ENCODE results near the gene DGAT2. TPM values are rescaled to one million over a fixed set of nuclear protein-coding genes. Genes with fewer than 3 reads are reported as not detected.

Gene DGAT2
- total and polyA plus RNA-seq, 2 experiments from 2014 or later, result 23.7 to 44.9 TPM

DNA sequence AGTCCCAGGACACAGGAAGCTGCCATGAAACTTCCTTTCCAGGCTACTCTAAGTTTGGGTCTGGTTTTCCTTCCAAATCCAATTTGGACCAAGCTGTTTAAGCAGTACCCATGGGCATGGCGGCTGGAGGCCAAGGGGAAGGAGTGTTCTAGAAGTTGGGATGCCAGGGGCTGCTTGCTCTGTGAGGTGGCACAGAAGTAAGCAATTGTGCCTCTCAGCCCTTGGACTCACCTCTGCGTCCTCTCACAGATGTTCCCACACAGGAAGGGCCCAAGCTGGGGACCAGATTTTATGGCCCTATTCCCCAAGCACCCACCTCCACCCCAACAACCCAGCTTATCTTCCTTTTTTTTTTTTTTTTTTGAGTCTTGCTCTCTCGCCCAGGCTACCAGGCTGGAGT is 3.5 kb upstream of the DGAT2 start:
- H3K4me1 ChIP-seq (ENCODE audit: low read depth), result peaks cover 17% of the 10 kb centered on the region
- H3K9me3 ChIP-seq (ENCODE audit: low read depth), result no peaks in the 10 kb centered on the region
- TF ChIP-seq, protein P1, sequence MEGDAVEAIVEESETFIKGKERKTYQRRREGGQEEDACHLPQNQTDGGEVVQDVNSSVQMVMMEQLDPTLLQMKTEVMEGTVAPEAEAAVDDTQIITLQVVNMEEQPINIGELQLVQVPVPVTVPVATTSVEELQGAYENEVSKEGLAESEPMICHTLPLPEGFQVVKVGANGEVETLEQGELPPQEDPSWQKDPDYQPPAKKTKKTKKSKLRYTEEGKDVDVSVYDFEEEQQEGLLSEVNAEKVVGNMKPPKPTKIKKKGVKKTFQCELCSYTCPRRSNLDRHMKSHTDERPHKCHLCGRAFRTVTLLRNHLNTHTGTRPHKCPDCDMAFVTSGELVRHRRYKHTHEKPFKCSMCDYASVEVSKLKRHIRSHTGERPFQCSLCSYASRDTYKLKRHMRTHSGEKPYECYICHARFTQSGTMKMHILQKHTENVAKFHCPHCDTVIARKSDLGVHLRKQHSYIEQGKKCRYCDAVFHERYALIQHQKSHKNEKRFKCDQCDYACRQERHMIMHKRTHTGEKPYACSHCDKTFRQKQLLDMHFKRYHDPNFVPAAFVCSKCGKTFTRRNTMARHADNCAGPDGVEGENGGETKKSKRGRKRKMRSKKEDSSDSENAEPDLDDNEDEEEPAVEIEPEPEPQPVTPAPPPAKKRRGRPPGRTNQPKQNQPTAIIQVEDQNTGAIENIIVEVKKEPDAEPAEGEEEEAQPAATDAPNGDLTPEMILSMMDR (IDR thresholded peaks at IDR 0.05; ENCODE audit: low read depth, low read length), result no peak

DNA sequence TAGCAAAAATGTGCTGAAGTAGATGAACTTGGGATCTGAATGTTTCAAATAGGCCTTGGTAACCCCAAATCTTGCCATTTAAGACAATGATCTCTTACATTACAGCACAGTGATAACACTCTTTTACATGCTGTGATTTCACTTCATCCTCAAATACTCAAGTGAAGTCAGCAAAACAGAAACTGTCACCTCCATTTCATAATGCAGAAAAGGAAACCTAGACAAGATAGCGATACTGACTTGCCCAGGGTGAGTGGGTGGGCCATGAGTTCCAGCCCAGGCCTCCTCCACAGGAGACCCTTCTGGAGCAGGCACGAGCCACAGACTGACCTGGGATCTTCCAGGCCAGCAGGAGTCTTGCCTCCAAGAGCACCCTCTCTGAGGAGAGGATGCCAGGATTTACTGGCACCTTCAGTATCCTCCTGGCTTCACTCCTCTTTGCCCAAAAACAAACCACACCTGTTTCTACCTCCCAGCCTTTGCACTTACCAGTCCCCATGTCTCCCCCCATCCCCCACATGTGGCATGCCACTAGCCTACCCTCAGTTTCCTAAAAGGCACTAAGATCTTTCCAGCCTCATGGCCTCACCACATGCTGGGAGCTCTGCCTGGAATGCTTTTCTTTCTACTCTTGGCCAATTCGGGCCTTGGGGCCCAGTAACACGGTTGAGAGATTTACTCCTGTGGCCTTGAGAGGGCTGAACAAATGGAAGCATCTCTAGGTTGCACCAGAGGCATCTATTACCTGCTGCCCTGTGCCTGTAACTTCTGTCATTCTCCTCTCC is 1.9 kb upstream of the DGAT2 start:
- no peaks in the 10 kb centered on the region for H3K27me3 ChIP-seq
- DNase-seq (ENCODE audit: low read depth in 1 of 2, low spot score in 1 of 2), result no peak
- TF ChIP-seq, protein P1 (IDR thresholded peaks at IDR 0.05; ENCODE audit: low read depth, low read length), result no peak
- H3K27ac ChIP-seq, result no peak overlapping the region
- no peak overlapping the region for H3K4me3 ChIP-seq
- peaks cover 21% of the 10 kb centered on the region for H3K4me1 ChIP-seq (ENCODE audit: low read depth)
- H3K9me3 ChIP-seq (ENCODE audit: low read depth), result no peaks in the 10 kb centered on the region
- no peaks in the 10 kb centered on the region for H3K36me3 ChIP-seq

More for the DNA sequence above, 3.5 kb upstream of the DGAT2 start:
- DNase-seq (ENCODE audit: low read depth in 1 of 2, low spot score in 1 of 2), result no peak
- no peaks in the 10 kb centered on the region for H3K36me3 ChIP-seq
- H3K4me3 ChIP-seq, result no peak overlapping the region
- no peaks in the 10 kb centered on the region for H3K27me3 ChIP-seq
- H3K27ac ChIP-seq, result no peak overlapping the region

DNA sequence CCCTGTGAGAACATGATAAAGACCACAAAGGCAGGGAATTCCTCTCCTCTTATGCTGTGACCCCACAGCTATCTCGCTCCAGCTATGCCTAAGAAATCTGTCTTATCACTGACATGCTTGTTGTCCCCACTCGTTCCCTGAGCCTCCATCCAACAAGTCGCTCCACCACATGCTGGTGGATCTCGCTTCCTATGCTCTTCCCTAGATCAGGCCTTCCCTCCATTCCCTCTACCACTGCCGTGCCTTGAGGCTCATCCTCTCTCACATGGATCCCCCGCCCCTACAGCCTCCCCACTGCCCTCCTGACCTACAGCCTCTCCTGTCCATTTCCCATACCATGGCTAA is 1.4 kb upstream of the DGAT2 start:
- Histone ChIP-seq H3K27ac (no peak overlapping the region), H3K4me1 (ENCODE audit: low read depth) (peaks cover 21% of the 10 kb centered on the region), H3K4me3 (no peak overlapping the region), H3K27me3 (no peaks in the 10 kb centered on the region), H3K36me3 (no peaks in the 10 kb centered on the region), H3K9me3 (ENCODE audit: low read depth) (no peaks in the 10 kb centered on the region)
- DNase-seq (ENCODE audit: low read depth in 1 of 2, low spot score in 1 of 2), result no peak
- TF ChIP-seq, protein P1 (IDR thresholded peaks at IDR 0.05; ENCODE audit: low read depth, low read length), result no peak

DNA sequence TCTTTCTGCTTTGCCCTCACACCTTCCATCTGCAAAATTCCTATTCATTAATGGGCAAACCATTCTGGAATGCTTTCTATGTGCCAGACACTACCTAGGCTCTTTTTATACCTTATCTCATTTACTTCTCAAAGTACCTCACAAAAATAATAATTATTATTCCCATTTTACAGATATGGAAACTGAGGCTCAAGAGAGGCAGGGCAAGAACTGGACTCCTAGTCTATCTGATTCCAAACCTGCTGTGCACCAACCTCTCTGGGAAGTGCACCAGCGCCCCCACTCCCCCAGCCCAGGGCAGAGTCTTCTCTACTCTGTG is 826 bp upstream of the DGAT2 start:
- no peak for DNase-seq (ENCODE audit: low read depth in 1 of 2, low spot score in 1 of 2)
- Histone ChIP-seq H3K27ac (peak overlapping the region; percentile 97), H3K9me3 (ENCODE audit: low read depth) (no peaks in the 10 kb centered on the region), H3K27me3 (no peaks in the 10 kb centered on the region), H3K4me1 (ENCODE audit: low read depth) (peaks cover 19% of the 10 kb centered on the region), H3K36me3 (no peaks in the 10 kb centered on the region), H3K4me3 (no peak overlapping the region)
- TF ChIP-seq, protein P1 (IDR thresholded peaks at IDR 0.05; ENCODE audit: low read depth, low read length), result no peak

DNA sequence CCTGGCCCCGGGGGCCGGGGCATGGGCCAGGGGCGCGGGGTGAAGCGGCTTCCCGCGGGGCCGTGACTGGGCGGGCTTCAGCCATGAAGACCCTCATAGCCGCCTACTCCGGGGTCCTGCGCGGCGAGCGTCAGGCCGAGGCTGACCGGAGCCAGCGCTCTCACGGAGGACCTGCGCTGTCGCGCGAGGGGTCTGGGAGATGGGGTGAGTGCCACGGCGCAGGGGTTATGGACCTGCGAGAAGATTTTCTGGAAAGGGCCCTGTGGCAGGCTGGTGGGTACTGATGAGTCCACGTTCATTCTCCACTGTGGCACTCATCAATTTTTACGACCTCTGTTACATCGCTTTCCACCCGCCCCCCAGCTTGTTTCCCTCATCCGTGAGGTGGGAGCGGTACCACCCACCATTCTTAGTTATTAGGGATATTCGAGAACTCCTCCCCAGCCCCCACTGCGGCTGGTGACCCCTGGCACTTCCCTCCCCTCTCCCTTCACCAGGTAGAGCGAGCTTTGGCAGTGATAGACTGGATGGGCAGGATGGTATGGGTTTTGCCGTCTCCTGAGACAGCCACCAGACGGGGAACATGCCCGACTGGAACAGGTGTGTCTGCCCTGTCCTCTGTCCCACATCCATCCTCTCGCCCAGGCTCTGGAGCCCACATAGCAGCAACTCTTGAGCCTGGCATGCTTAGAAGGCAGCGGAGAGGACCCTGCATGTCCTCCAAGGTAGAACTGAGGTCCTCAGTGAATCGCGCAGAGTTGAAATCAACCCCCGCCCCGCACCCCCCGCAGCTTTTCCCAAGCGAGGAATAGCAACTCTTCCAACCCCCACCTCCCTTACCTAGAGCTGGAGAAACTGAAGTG is 562 bp downstream of the DGAT2 start:
- Histone ChIP-seq H3K36me3 (no peaks in the 10 kb centered on the region), H3K27ac (peak overlapping the region; percentile 97), H3K27me3 (no peaks in the 10 kb centered on the region), H3K4me3 (peak overlapping the region; percentile 35), H3K9me3 (ENCODE audit: low read depth) (no peaks in the 10 kb centered on the region), H3K4me1 (ENCODE audit: low read depth) (peaks cover 15% of the 10 kb centered on the region)
- TF ChIP-seq, protein P1 (IDR thresholded peaks at IDR 0.05; ENCODE audit: low read depth, low read length), result no peak
- DNase-seq (ENCODE audit: low read depth in 1 of 2, low spot score in 1 of 2), result no peak
